GM21515 (cell line): Measurements from ENCODE around the gene BATF.
"Not testable (repeated sequence)": the region's sequence is repeated elsewhere in the genome, so short reads cannot be mapped to it uniquely, and the experiment has no call there.

Experiments used
- ATAC-seq: cut with Tn5 transposase; IDR thresholded peaks from one replicate; pipeline ENCODE4 v1.9.1; 2021; ENCODE audit not compliant: unreplicated experiment

Gene BATF, protein sequence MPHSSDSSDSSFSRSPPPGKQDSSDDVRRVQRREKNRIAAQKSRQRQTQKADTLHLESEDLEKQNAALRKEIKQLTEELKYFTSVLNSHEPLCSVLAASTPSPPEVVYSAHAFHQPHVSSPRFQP

DNA sequence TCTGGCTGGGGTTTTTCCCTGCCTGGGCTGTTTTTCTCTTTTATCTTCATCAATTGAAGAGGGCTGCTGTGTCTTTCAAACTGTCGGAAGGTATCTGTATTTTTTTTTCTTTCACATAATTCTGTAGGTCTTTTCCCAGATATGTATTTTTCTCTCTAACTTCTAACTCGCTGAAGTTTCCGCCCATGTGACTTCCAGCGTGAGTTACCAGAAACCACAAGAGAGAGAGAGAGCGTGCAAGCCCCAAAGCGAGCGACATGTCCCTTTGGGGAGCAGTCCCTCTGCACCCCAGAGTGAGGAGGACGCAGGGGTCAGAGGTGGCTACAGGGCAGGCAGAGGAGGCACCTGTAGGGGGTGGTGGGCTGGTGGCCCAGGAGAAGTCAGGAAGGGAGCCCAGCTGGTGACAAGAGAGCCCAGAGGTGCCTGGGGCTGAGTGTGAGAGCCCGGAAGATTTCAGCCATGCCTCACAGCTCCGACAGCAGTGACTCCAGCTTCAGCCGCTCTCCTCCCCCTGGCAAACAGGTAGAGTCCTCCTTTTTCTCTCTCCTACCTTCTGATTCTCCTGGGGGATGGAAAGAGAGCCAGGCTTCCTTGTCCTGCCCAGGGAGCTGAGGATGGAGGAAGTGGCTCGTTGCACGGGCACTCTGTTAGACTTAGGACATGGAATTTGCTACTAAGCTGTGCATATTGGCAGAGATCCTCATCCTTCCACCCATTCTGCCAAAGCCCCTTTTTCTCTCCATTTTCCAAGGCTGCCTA lies at the start of gene BATF:
Gene BATF, plus strand, starts transcription at position 246 of the 759 bp plus-strand sequence. Its CDS starts 214 bp downstream, at position 460.
- ATAC-seq, result peak; percentile 41

- ATAC-seq, result not testable (repeated sequence)
Observed at GRCh38 chr14:75474127-75474526, 48.1 kb upstream of the BATF start.

DNA sequence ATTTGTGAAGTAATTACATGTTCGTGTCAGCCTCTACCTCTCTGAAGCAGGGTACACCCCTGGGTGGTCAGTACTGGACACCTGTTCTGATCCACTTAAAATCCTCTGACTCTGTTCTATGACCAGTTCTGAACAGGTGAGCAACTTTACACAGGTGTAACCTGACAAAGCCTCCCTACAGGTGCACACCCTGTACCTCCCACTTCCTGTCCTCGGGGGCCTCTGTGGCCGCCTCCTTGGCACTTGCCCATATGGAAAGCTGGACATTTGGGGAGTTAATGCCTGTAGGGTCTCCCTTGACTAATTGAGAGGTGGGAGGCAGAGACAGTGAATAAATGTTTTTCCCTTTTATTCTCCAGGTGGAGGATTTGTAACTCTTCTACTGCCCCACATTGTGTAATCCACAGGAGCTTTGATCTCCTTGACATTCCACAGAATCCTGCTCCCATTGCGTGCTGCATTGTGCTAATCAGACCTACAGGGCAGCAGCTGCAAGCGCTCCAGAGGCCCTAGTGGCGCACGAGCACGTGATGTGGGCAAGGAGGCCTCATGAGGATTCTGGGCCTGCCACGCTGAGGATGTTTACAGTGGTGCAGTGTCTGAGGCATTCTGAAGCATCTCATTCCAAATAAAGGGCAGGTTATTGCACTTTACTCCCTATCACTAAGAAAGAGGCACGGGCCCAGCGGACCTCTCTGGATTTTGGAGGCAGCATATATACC lies 45.8 kb upstream of the BATF start:
- no peak for ATAC-seq

DNA sequence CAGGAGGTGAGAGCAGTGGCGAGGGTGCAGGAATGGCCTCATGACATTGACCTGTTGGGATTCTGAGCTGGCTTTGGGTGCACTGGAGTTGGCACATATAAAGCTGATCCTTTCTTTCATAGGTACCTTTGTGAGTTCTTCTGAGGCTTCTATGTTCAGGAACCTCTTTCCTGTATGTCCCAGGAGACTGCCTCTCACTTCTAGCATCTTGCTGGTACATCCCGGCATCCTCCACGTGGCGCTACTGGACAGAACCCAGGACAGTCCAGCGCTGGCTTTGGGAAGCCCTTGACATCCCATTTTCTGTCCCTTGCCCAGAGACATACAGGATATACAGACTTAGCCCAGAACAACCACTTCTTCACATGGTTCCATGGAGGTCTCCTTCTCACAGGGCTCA lies 44.4 kb upstream of the BATF start:
- ATAC-seq, result no peak

GRCh38 chr14:75479770-75480600 lies 42.3 kb upstream of the BATF start:
- ATAC-seq, result peak; percentile 85

DNA sequence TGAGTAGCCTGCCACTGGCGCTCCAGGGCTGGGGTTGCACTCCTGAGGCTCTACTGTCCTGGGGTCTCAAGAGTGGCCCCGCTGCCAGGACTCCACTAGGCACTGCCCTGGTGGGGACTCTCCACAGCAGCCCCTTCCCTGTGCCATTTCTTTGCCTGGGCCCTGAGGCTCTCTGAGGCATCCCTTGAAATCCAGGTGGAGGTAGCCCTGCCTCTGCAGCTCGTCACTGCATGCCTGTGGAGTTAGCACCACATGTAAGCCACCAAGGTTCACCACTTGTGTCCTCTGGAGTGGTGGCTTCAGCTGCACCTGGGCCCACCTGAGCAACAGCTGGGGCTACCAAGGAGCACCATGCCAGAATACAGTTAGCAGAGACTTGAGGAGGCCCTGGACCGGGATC lies 39.9 kb upstream of the BATF start:
- ATAC-seq, result no peak

- ATAC-seq, result no peak
Observed at GRCh38 chr14:75484711-75485429, 37.4 kb upstream of the BATF start.

DNA sequence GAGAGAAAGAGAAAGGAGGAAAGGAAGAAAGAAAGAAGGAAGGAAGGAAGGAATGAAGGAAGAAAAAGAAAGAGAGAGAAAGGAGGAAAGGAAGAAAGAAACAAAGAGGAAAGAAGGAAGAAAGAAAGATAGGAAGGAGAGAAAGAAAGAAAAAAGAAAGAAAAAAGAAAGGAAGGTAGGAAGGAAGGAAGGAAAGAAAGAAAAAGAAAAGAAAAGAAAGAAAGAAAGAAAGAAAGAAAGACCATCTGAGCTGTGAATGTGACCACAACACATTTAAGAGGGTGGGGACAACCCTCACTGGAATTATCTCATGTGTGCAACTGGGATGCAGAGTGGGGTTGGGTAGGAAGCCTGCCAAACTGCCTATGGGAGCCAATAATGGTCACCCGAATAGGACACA lies 36.0 kb upstream of the BATF start:
- ATAC-seq, result no peak

- ATAC-seq, result peak; percentile 65
Observed at GRCh38 chr14:75487155-75487671, 35.1 kb upstream of the BATF start.

DNA sequence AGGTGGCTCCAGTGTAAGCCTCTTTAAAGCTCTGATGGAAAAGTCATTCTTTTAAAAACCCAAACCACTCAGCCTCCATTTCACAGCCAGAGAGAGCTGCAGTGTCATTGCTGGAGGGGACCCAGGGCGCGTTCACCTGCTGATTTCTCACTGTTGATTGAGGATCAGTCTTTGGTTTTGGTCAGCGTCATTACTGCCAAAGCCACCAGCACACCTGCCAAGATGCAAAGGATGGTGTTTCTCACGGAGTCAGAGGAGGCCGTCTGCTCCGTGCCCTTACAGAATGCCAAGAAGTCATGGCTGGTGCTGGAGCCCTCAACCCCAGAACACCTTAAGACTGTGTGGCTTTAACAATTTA lies 32.8 kb upstream of the BATF start:
- ATAC-seq, result no peak

- ATAC-seq, result no peak
Observed at GRCh38 chr14:75491376-75491978, 30.8 kb upstream of the BATF start.

- no peak for ATAC-seq
Observed at GRCh38 chr14:75492832-75493591, 29.3 kb upstream of the BATF start.

GRCh38 chr14:75493592-75494087 lies 28.6 kb upstream of the BATF start:
- no peak for ATAC-seq

DNA sequence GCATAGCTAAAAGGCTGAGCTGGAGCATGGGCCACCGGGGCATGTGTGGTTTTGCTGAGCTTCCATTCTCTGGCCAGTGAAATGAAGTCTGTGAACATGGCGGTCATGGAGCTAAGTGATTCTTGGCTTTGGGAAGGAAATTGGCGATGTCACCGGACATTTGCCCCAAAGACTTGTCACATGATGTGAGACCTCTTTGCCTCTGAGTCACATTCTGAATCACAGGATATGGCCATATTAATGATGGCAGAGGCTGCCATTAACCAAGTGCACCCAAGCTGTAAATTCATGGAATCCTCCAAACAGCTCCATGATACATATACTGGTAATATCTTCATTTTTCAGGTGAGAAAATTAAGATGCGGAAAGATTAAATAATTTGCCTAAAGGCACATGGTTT lies 27.4 kb upstream of the BATF start:
- no peak for ATAC-seq

GRCh38 chr14:75495399-75495798 lies 26.9 kb upstream of the BATF start:
- no peak for ATAC-seq

GRCh38 chr14:75495882-75496281 lies 26.4 kb upstream of the BATF start:
- ATAC-seq, result no peak

- ATAC-seq, result no peak
Observed at GRCh38 chr14:75496755-75497154, 25.5 kb upstream of the BATF start.

GRCh38 chr14:75497191-75497590 lies 25.1 kb upstream of the BATF start:
- ATAC-seq, result no peak

- no peak for ATAC-seq
Observed at GRCh38 chr14:75497701-75498100, 24.6 kb upstream of the BATF start.
